MCF 10A (cell line): Measurements from ENCODE around the gene RHEBL1. TPM values are rescaled to one million over a fixed set of nuclear protein-coding genes. Genes with fewer than 3 reads are reported as not detected.

ENCODE experiments used
- BruUV-seq: library from RNA; stranded (reverse); fragments of 400-500 nt; replicated peaks from 2 replicates; lab custom pipeline; 2021; lab: Mats Ljungman, UMichigan
- CTCF ChIA-PET: fragments of 300-600 bp; sonication (Branson Sonifier 250); formaldehyde crosslinking; extraction: SDS; loops from one replicate; lab custom pipeline; 2021; ENCODE audit warnings: antibody characterized with exemption, inconsistent platforms; lab: Yijun Ruan, JAX
- POLR2A ChIA-PET: fragments of 300-600, 350-650 bp; sonication (Branson Sonifier 250); formaldehyde crosslinking; extraction: SDS; loops from one replicate; lab custom pipeline; 2020; ENCODE audit warnings: antibody characterized with exemption, inconsistent platforms; lab: Yijun Ruan, JAX
- DNase-seq: peaks from one replicate; pipeline ENCODE4 v3.0.0-alpha.2; 2018; ENCODE audit not compliant: unreplicated experiment
- H3K27ac Mint-ChIP-seq: one replicate; pipeline ENCODE4 v1.8.0; 2022; ENCODE audit warnings: mild to moderate bottlenecking, low read depth, mixed read lengths; ENCODE audit not compliant: unreplicated experiment
- H3K27me3 Mint-ChIP-seq: one replicate; pipeline ENCODE4 v1.8.0; 2022; ENCODE audit warnings: mixed read lengths; ENCODE audit not compliant: insufficient read depth, unreplicated experiment
- H3K36me3 Mint-ChIP-seq: one replicate; pipeline ENCODE4 v1.8.0; 2022; ENCODE audit warnings: mild to moderate bottlenecking, moderate library complexity, mixed read lengths; ENCODE audit not compliant: insufficient read depth, unreplicated experiment
- H3K4me1 Mint-ChIP-seq: one replicate; pipeline ENCODE4 v1.8.0; 2022; ENCODE audit warnings: mixed read lengths; ENCODE audit not compliant: insufficient read depth, unreplicated experiment
- H3K4me3 Mint-ChIP-seq: one replicate; pipeline ENCODE4 v1.8.0; 2022; ENCODE audit warnings: mild to moderate bottlenecking, moderate library complexity, mixed read lengths; ENCODE audit not compliant: unreplicated experiment
- H3K9me3 Mint-ChIP-seq: one replicate; pipeline ENCODE4 v1.8.0; 2022; ENCODE audit warnings: mixed read lengths; ENCODE audit not compliant: unreplicated experiment
- intact Hi-C: fragments of 100-400 bp; cut with micrococcal nuclease; formaldehyde crosslinking; loops from 2 replicates; pipeline ENCODE4 v1.14.1; 2022
- total RNA-seq: library from RNA; stranded (reverse); gene quantifications from 2 replicates; pipeline ENCODE4 v1.2.3, GENCODE V29; 2022
- TF ChIP-seq, protein P1 (sequence below): fragments of 200-600 bp; IDR thresholded peaks from one replicate; pipeline ENCODE4 v1.8.0; 2022; ENCODE audit warnings: antibody characterized with exemption, mild to moderate bottlenecking; ENCODE audit not compliant: unreplicated experiment

RHEBL1 gene
- total RNA-seq, 1 experiment from 2014 or later, result 0.35 TPM

DNA sequence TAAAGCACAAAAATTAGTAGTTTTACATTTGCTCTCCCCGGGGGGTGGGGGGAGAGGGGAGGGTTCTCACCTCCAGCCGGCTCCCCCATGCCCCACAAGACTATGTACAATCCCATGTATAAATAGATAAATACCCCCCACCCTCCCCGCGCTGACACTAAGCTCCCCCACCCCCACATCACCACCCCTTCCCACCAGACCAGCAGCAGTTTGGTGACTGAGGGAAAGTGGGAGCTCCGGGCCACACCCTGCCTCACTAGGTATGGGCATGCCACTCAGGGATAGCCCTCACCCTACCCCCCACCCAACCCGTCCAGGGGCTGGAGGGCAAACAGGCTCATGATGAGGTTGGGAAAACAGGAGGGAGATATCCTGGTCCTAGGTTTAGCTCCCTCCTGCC lies 49.3 kb downstream of the RHEBL1 start:
- H3K4me1 Mint-ChIP-seq, result peaks cover 15% of the 10 kb centered on the region
- intact Hi-C loops, result no loop called here
- no TSS peak for BruUV-seq
- peaks cover 56% of the 10 kb centered on the region for H3K36me3 Mint-ChIP-seq
- ChIA-PET POLR2A (interaction anchor here (1.0 to 1.5 kb wide), 2 partner anchors 14 to 111 kb away, joined by 3 to 7 read pairs; partner anchors contain the start of gene TUBA1B), CTCF (interaction anchor here (0.6 kb wide), 1 partner anchor 1276 kb away, joined by 4 read pairs; no protein-coding TSS in a partner anchor)
- H3K4me3 Mint-ChIP-seq, result no peak overlapping the region
- TF ChIP-seq, protein P1, sequence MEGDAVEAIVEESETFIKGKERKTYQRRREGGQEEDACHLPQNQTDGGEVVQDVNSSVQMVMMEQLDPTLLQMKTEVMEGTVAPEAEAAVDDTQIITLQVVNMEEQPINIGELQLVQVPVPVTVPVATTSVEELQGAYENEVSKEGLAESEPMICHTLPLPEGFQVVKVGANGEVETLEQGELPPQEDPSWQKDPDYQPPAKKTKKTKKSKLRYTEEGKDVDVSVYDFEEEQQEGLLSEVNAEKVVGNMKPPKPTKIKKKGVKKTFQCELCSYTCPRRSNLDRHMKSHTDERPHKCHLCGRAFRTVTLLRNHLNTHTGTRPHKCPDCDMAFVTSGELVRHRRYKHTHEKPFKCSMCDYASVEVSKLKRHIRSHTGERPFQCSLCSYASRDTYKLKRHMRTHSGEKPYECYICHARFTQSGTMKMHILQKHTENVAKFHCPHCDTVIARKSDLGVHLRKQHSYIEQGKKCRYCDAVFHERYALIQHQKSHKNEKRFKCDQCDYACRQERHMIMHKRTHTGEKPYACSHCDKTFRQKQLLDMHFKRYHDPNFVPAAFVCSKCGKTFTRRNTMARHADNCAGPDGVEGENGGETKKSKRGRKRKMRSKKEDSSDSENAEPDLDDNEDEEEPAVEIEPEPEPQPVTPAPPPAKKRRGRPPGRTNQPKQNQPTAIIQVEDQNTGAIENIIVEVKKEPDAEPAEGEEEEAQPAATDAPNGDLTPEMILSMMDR, result no peak
- DNase-seq, result no peak
- H3K27me3 Mint-ChIP-seq, result no peaks in the 10 kb centered on the region
- no peaks in the 10 kb centered on the region for H3K9me3 Mint-ChIP-seq
- H3K27ac Mint-ChIP-seq, result no peak overlapping the region

DNA sequence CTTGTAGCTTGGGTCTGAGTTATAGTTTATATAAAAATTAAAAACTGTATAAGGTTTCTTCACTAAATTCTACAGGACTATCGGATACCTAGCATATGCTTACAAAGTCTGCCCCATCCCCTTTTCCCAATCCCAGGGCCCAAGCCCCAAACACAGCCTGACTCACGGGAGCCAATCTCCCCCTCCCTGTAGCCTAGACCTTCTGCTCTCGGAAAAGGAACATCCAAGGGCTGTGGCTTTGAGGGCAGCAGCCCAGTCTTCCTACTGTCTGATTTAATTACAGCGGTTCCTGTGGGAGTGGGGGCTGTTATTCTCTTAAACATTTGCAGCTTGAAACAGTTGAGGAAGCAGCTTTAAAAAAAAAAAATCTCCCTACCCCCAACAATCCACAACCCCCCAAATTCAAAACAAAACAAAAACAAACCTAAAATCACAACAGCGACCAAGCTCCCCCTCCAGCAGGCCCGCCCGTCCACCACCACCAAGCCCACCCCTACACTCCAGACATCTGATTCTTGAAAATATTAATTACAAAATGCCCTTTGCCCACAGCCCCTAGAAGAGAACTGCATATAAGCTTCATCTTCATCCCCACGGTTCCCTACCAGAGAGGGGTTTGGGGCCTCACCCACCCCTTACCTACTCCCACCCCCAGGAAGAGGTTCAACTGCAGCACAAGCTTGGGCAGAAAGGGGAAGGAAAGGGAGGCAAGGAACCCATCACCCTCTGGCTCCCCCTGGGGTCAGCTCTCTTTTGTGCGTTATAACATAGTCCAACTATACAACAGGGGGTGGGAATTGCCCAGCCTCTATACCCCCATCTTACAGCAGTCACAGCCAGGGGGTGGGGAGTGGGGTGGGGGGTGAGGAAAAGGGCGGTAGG lies 50.1 kb downstream of the RHEBL1 start:
- Mint-ChIP-seq H3K4me1 (peaks cover 15% of the 10 kb centered on the region), H3K27me3 (no peaks in the 10 kb centered on the region), H3K4me3 (peak overlapping the region; percentile 88), H3K36me3 (peaks cover 54% of the 10 kb centered on the region), H3K9me3 (no peaks in the 10 kb centered on the region), H3K27ac (peak overlapping the region; percentile 99)
- no TSS peak for BruUV-seq
- peak; percentile 41 for DNase-seq
- CTCF ChIA-PET, result interaction anchor here (0.5 to 0.6 kb wide), 4 partner anchors 33 to 1275 kb away, joined by 3 to 4 read pairs (median 3); no protein-coding TSS in a partner anchor
- POLR2A ChIA-PET, result interaction anchor here (0.6 to 1.5 kb wide), 3 partner anchors 10 to 142 kb away, joined by 3 to 8 read pairs (median 7); partner anchors contain the start of gene TUBA1B
- TF ChIP-seq, protein P1, result no peak
- intact Hi-C loops, result no loop called here

DNA sequence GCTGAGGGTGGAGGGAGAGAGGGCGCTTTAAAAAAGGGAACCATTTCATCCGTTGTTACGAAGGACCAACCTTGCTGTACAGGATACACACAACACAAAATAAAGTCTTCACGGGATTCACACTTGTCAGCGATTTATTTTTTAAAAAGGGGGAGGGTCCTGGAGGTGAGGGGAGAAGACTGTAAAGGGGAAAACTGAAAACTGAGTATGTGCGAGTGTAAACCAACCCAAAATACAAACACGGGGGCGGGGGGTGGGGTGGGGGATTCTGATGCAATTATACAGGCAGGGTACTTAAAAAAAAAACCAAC lies 50.7 kb downstream of the RHEBL1 start:
- POLR2A ChIA-PET, result interaction anchor here (0.6 to 1.0 kb wide), 2 partner anchors 11 to 142 kb away, joined by 3 to 8 read pairs; no protein-coding TSS in a partner anchor
- DNase-seq, result no peak
- Mint-ChIP-seq H3K9me3 (no peaks in the 10 kb centered on the region), H3K27ac (peak overlapping the region; percentile 99), H3K4me3 (peak overlapping the region; percentile 88), H3K27me3 (no peaks in the 10 kb centered on the region), H3K4me1 (peaks cover 15% of the 10 kb centered on the region), H3K36me3 (peaks cover 48% of the 10 kb centered on the region)
- CTCF ChIA-PET, result interaction anchor here (0.6 kb wide), 1 partner anchor 811 kb away, joined by 3 read pairs; no protein-coding TSS in a partner anchor
- TF ChIP-seq, protein P1, result no peak
- intact Hi-C loops, result no loop called here
- TSS peak; percentile 96 for BruUV-seq
